DMS79 treated with DMSO at 0.1 percent for 48 hours (cell line): ENCODE data around the gene RAPGEF3.

Experiments
- DNase-seq: peaks from one replicate; lab custom pipeline; 2025; lab: John Stamatoyannopoulos, UW

Gene RAPGEF3

DNA sequence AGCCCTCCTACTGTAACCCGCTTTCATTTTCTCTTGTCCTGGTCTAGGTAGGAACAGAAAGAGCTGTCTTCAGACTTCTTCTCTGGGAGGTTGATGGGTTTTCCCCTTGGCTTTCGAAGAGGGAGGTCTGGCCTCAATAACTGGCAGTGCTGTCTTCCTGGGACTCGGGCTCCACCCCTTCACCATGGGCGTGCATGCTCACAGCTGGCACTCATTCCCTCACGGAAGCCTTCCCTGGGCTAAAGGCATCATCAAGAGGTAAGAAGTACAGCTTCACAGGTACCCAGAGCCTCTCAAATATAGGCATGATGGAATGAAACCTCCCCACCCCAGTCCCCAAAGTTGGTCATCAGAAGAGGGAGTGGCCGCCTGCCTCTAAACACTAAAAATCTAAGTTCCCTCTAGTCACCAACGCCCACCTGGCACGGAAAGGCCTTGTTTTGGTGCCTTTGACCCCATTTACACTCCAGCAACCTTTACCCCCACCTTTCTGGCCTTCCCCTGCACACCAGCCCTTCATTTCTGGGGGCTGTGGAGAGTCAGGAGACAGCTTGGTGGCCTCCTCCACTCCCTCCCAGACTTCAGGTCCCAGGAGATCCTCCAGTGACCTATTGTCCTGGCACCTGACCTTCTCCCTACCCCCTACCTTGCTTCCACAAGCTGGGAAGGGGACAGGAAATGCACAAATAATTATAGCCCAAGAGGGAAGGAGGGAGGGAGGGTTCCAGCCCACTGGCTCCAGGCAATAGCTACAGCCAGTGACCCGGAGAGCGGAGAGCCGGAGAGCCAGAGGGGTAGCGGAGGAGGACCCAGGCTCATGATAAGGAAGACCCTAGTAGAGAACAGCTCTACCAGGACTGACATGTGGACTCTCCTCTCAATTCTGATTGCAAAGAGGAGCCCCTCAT lies 2.8 kb downstream of the RAPGEF3 start:
- no peak for DNase-seq

GRCh38 chr12:47754881-47755280 lies 3.8 kb downstream of the RAPGEF3 start:
- no peak for DNase-seq

DNA sequence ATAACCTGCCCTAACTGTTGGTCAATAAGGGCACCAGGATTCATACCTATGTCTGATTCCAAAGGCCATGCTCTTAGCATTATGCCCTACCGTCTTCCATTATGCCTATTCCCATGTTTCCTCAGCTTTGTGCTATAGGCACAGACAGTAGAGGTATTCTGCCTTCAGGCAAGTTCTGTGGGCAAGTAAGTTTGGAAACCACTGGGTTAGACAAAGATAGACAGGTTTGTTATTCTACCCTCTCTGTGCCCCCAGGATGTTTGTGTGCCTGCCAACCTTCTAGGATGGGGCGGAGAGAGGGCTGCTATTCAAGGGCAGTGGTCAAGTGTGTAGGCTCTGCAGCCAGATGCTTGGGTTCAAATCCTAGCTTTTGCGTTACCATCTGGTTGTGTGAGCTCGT lies 4.6 kb downstream of the RAPGEF3 start:
- no peak for DNase-seq

DNA sequence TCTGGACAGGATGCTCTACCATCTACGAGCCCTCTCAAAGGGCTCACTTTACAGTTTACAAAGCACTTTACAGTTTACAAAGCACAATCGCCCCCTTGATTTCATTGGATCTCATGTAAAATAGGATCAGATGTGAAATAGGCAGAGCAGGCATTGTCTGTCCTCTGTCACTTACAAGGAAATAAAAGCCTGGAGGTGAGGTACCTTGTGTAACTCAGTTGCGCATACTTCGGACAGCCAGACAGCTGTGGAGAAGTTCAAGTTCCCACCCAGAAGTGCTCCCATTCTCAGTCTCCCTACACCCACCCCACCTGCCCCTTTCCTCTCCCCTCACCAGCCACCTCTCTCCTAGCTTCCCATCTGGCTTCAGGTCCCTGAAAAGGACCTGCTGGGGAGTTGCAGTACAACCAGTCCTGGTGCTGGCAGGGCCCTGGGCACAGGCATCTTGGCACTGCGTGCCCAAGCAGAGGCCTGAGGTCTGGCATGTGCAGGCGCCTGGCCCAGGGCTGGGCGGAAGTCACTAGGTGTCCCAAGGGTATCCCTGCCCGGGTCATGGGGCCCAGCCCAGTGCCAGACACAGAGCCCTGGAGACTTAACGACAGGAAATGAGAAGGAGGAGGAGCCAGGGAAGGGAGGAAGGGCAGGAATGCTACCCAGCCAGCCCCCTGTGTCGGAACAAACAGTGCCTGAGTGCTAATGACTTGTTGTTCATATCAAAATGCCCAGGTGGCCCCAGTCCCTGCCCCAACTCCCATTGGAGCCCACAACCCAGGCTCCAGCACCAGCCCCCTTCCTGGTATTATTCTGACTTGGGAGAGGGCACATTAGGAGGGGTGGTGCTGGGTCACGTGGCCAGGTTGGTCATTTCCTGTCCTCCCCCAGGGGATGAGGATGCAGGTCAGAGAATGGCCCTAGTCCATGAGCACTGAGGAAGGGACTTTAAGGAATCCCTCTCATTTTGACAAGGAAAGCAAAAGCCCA lies 5.4 kb downstream of the RAPGEF3 start:
- DNase-seq, result no peak

DNA sequence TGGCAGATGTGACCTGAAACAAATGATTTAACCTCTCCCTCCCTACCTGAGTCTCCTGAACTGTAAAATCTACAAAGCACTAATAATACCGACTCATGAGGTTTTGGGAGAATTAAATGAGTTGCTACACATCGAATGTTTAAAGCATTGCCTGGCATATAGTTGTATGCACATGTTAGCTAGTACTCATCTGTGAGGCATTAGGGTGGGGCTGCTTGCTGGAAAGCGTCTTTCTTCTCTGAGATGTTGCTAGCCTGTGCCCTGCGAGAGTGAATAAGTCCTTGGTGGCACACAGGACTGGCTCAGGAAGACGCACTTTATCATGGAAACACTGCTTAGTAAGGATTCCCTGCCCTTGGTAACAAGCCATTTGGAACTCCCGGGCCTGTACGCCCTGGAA lies 6.1 kb downstream of the RAPGEF3 start:
- no peak for DNase-seq

DNA sequence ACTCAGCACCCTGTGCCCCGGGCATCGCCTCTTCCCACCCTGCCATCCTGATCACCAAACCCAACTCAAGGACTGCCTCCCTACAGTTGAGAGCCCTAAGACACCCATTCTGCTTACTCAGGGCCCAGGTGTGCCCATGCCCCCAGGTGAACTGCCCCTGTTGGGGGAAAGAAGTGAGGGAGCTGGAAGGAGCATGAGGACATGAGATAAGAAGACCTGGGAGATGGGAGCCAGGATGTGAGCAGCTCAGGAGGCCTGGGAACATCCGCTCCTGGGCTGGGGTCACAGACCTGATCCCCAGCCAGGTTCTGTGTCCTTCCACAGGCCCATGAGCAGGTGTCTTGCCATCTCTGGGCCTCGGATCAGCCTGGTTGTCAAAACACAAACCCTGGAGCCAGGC lies 6.6 kb downstream of the RAPGEF3 start:
- DNase-seq, result no peak

GRCh38 chr12:47751561-47751960 lies 7.1 kb downstream of the RAPGEF3 start:
- DNase-seq, result no peak

GRCh38 chr12:47750916-47751470 lies 7.7 kb downstream of the RAPGEF3 start:
- no peak for DNase-seq

GRCh38 chr12:47750229-47750798 lies 8.4 kb downstream of the RAPGEF3 start:
- DNase-seq, result no peak

DNA sequence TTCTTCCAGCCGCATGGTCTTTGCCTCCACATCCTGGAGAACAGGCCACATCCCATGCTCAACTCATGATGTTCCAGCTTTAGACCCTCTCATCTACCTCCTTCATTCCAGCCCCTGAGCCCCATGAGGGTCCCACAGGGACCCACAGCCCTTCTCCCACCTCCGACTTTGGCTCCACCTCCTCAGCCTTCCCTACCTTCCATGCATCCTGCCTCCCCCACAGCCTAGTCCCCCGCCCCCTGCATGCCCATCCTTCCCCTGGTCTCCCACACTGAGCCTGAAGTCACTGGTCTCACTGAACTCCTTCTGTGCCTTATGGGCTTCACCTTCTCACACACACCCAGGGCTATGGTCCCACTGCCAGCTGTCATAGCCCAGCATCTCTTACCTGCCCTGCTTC lies 9.8 kb downstream of the RAPGEF3 start:
- no peak for DNase-seq

GRCh38 chr12:47748507-47748828 lies 10.2 kb downstream of the RAPGEF3 start:
- DNase-seq, result no peak

GRCh38 chr12:47747596-47748506 lies 10.8 kb downstream of the RAPGEF3 start:
- no peak for DNase-seq

- no peak for DNase-seq
Measured at GRCh38 chr12:47747126-47747525, 11.6 kb downstream of the RAPGEF3 start.

- DNase-seq, result no peak
Measured at GRCh38 chr12:47746523-47746922, 12.2 kb downstream of the RAPGEF3 start.

DNA sequence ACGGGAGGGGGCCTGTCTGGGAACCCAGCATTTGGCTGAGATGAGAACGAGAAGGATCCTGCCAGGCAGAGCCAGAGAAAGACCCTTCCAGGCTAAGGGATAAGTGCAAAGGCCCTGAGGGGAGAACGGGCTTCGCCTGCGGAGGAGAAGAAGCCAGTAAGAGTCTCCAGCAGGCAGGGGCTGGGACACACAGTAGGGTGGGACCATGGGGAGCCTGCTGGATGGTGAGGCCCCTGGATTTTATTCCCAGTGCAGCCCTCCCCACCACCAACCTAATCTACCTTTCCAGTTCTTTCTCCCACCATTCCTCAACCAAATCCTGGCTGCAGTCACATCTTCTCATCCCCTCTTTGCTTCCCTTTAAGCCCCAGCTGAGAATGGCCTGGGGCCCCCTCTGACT lies 12.6 kb downstream of the RAPGEF3 start:
- DNase-seq, result no peak

DNA sequence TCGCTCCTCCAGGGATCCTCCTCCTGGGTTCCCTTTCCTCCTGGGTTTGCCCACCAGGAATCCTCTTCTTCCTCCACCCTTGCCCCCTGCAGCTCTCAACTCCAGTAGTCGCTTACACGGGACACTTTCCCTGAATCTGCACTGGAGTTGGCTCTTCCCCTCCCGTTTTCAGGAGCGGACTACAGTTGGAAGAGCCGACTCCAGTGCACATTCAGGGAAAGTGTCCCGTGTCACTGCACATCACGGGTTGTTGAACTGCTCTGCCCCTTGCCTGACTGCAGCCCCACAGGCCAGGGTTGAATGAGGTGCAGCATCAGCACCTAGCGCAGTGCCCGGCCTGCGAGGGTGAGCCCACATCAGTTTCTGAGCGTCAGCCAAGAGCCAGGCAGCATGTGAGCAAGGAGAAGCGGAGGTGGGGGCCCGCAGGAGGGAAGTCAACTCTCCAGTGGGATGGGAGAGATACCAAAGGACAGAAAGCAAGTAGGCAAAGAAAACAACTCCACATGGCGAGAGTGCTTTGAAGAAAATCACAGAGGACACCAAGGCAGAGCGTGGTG lies 13.1 kb downstream of the RAPGEF3 start:
- DNase-seq, result no peak

GRCh38 chr12:47744778-47745436 lies 13.8 kb downstream of the RAPGEF3 start:
- DNase-seq, result no peak

- DNase-seq, result peak; percentile 61
Measured at GRCh38 chr12:47744005-47744651, 14.6 kb downstream of the RAPGEF3 start.

- DNase-seq, result no peak
Measured at GRCh38 chr12:47743311-47743860, 15.3 kb downstream of the RAPGEF3 start.
